Caco-2 (cell line): ENCODE measurements around the gene FAM209A. TPM values are rescaled to one million over a fixed set of nuclear protein-coding genes. Genes with fewer than 3 reads are reported as not detected.
A peak's percentile ranks its signal among the peaks of the same experiment; 100 is the strongest.

Source experiments
- BruUV-seq: library from RNA; stranded (reverse); fragments of 400-500 nt; replicated peaks from 2 replicates; lab custom pipeline; 2021; lab: Mats Ljungman, UMichigan
- CTCF ChIA-PET: fragments of 300-600 bp; sonication (Branson Sonifier 250); formaldehyde crosslinking; loops from one replicate; lab custom pipeline; 2022; ENCODE audit warnings: antibody characterized with exemption; lab: Charles Lee
- POLR2A ChIA-PET: fragments of 300-600 bp; sonication (Branson Sonifier 250); formaldehyde crosslinking; loops from one replicate; lab custom pipeline; 2022; ENCODE audit warnings: antibody characterized with exemption; lab: Charles Lee
- DNase-seq, 2 experiments: peaks; one replicate each; pipeline versions ENCODE4 v3.0.0 to v3.0.0-alpha.2; 2020 to 2022
- H3K27me3 ChIP-seq: replicated peaks from 2 replicates; pipeline ENCODE4 v1.6.0; 2011; ENCODE audit warnings: low read length; ENCODE audit not compliant: control insufficient read depth, insufficient read depth
- H3K36me3 ChIP-seq: 2 replicates; pipeline ENCODE4 v1.5.1; 2011; ENCODE audit warnings: low read length; ENCODE audit not compliant: control insufficient read depth, insufficient read depth
- H3K4me1 ChIP-seq: fragments of 250-450 bp; sonication (Bioruptor Pico); 2 replicates; pipeline ENCODE4 v1.5.1; 2020; ENCODE audit warnings: mild to moderate bottlenecking
- H3K4me3 ChIP-seq: 2 replicates; pipeline ENCODE4 v1.5.1; 2011; ENCODE audit warnings: low read depth, mild to moderate bottlenecking, control low read depth, low read length
- H3K9me3 ChIP-seq: fragments of 250-450 bp; sonication (Bioruptor Pico); 2 replicates; pipeline ENCODE4 v1.5.1; 2020; ENCODE audit warnings: mild to moderate bottlenecking, moderate library complexity
- H3K27ac Mint-ChIP-seq: one replicate; pipeline ENCODE4 v1.8.0; 2022; ENCODE audit warnings: mixed read lengths; ENCODE audit not compliant: unreplicated experiment
- H3K27me3 Mint-ChIP-seq: one replicate; pipeline ENCODE4 v1.8.0; 2022; ENCODE audit warnings: mixed read lengths; ENCODE audit not compliant: insufficient read depth, unreplicated experiment
- H3K36me3 Mint-ChIP-seq: one replicate; pipeline ENCODE4 v1.8.0; 2022; ENCODE audit warnings: mild to moderate bottlenecking, mixed read lengths; ENCODE audit not compliant: insufficient read depth, unreplicated experiment
- H3K4me1 Mint-ChIP-seq: one replicate; pipeline ENCODE4 v1.8.0; 2022; ENCODE audit warnings: low read depth, mixed read lengths; ENCODE audit not compliant: unreplicated experiment
- H3K4me3 Mint-ChIP-seq: one replicate; pipeline ENCODE4 v1.8.0; 2022; ENCODE audit warnings: mild to moderate bottlenecking, moderate library complexity, mixed read lengths; ENCODE audit not compliant: unreplicated experiment
- H3K9me3 Mint-ChIP-seq: one replicate; pipeline ENCODE4 v1.8.0; 2022; ENCODE audit warnings: mixed read lengths; ENCODE audit not compliant: unreplicated experiment
- CTCF ChIP-seq, 2 experiments: fragments of 200-600 bp in 1 of 2; IDR thresholded peaks; 1 replicate in 1 of 2; 2 replicates in 1 of 2; pipeline versions ENCODE4 v1.5.1 to v1.8.0; 2011 to 2022; ENCODE audit warnings: antibody characterized with exemption in 1 of 2, control low read depth in 1 of 2, inconsistent platforms in 1 of 2, low read depth in 1 of 2, low read length in 1 of 2, mild to moderate bottlenecking in 1 of 2, moderate library complexity in 1 of 2; ENCODE audit not compliant: insufficient read depth in 1 of 2, severe bottlenecking in 1 of 2, unreplicated experiment in 1 of 2
- intact Hi-C: fragments of 100-400 bp; cut with micrococcal nuclease; formaldehyde crosslinking; loops from one replicate; pipeline ENCODE4 v1.10.0; 2022; ENCODE audit not compliant: unreplicated experiment
- total RNA-seq: library from RNA; stranded (reverse); gene quantifications from 2 replicates; pipeline ENCODE4 v1.2.3, GENCODE V29; 2022

The FAM209A gene
- total RNA-seq, 1 experiment from 2014 or later: 0.57 TPM

GRCh38 chr20:56566621-56567020 is 42.1 kb downstream of the FAM209A start:
- Histone ChIP-seq H3K9me3 (no peaks in the 10 kb centered on the region), H3K27me3 (no peaks in the 10 kb centered on the region), H3K4me1 (peaks cover 10% of the 10 kb centered on the region), H3K36me3 (no peaks in the 10 kb centered on the region), H3K4me3 (no peak overlapping the region)
- peaks cover 12% of the 10 kb centered on the region for H3K9me3 Mint-ChIP-seq
- no peak overlapping the region for H3K4me3 Mint-ChIP-seq
- intact Hi-C loops: no loop called here
- H3K36me3 Mint-ChIP-seq: peaks cover 6% of the 10 kb centered on the region
- POLR2A ChIA-PET: interaction anchor here (0.6 to 0.8 kb wide), 2 partner anchors 13 to 492 kb away, joined by 3 read pairs; no protein-coding TSS in a partner anchor
- BruUV-seq: no TSS peak
- peak overlapping the region; percentile 69 for H3K27ac Mint-ChIP-seq
- no peaks in the 10 kb centered on the region for H3K27me3 Mint-ChIP-seq
- CTCF ChIA-PET: interaction anchor here (0.5 to 2.2 kb wide), 5 partner anchors 12 to 365 kb away, joined by 3 to 12 read pairs (median 6); no protein-coding TSS in a partner anchor
- peaks cover 11% of the 10 kb centered on the region for H3K4me1 Mint-ChIP-seq
- no peak for TF ChIP-seq CTCF (IDR thresholded peaks at IDR 0.05; ENCODE audit: insufficient read depth in 1 of 2, low read depth in 1 of 2, low read length in 1 of 2, severe bottlenecking in 1 of 2, unreplicated experiment in 1 of 2)
- peak in 1 of 2 experiments; percentile 53 for DNase-seq

GRCh38 chr20:56570832-56571231 is 46.3 kb downstream of the FAM209A start:
- POLR2A ChIA-PET: no interaction called here
- H3K9me3 ChIP-seq: no peaks in the 10 kb centered on the region

GRCh38 chr20:56572172-56572571 is 47.6 kb downstream of the FAM209A start:
- no peak for DNase-seq
- Histone ChIP-seq H3K4me3 (no peak overlapping the region), H3K9me3 (no peaks in the 10 kb centered on the region), H3K4me1 (no peaks in the 10 kb centered on the region), H3K27me3 (no peaks in the 10 kb centered on the region), H3K36me3 (no peaks in the 10 kb centered on the region)
- POLR2A ChIA-PET: no interaction called here
- Mint-ChIP-seq H3K27me3 (no peaks in the 10 kb centered on the region), H3K27ac (no peak overlapping the region), H3K4me1 (peaks cover 10% of the 10 kb centered on the region), H3K9me3 (peaks cover 12% of the 10 kb centered on the region), H3K36me3 (no peaks in the 10 kb centered on the region), H3K4me3 (no peak overlapping the region)
- intact Hi-C loops: no loop called here
- CTCF ChIA-PET: no interaction called here
- BruUV-seq: no TSS peak
- TF ChIP-seq CTCF (IDR thresholded peaks at IDR 0.05; ENCODE audit: insufficient read depth in 1 of 2, low read depth in 1 of 2, low read length in 1 of 2, severe bottlenecking in 1 of 2, unreplicated experiment in 1 of 2): no peak

More at GRCh38 chr20:56570832-56571231, 46.3 kb downstream of the FAM209A start:
- BruUV-seq: no TSS peak
- Histone ChIP-seq H3K36me3 (no peaks in the 10 kb centered on the region), H3K4me3 (no peak overlapping the region), H3K27me3 (no peaks in the 10 kb centered on the region), H3K4me1 (peaks cover 10% of the 10 kb centered on the region)
- H3K9me3 Mint-ChIP-seq: peaks cover 12% of the 10 kb centered on the region
- CTCF ChIA-PET: interaction anchor here (0.7 kb wide), 1 partner anchor 20 kb away, joined by 7 read pairs; no protein-coding TSS in a partner anchor
- H3K4me3 Mint-ChIP-seq: no peak overlapping the region
- H3K4me1 Mint-ChIP-seq: peaks cover 21% of the 10 kb centered on the region
- intact Hi-C loops: no loop called here
- TF ChIP-seq CTCF (IDR thresholded peaks at IDR 0.05; ENCODE audit: insufficient read depth in 1 of 2, low read depth in 1 of 2, low read length in 1 of 2, severe bottlenecking in 1 of 2, unreplicated experiment in 1 of 2): no peak
- peaks cover 6% of the 10 kb centered on the region for H3K36me3 Mint-ChIP-seq
- no peak overlapping the region for H3K27ac Mint-ChIP-seq
- H3K27me3 Mint-ChIP-seq: no peaks in the 10 kb centered on the region
- DNase-seq: no peak
